Thyroid gland (tissue), 4 donors: ENCODE measurements around the gene ASIC3. TPM values are rescaled to one million over a fixed set of nuclear protein-coding genes. Genes with fewer than 3 reads are reported as not detected.
A peak's percentile ranks its signal among the peaks of the same experiment; 100 is the strongest.

Source experiments
- DNase-seq, 2 donors: peaks; one replicate each; pipeline ENCODE4 v3.0.0-alpha.2; 2019
- H3K27ac ChIP-seq, 3 donors: fragments of 200-600 bp; sonication (generic); 1 replicate in 2 of 3; 2 replicates in 1 of 3; pipeline ENCODE4 v1.5.1; 2016 to 2019; ENCODE audit warnings: mild to moderate bottlenecking in 1 of 3, moderate library complexity in 1 of 3
- H3K27me3 ChIP-seq: fragments of 200-600 bp; sonication (generic); one replicate; pipeline ENCODE4 v1.5.1; 2019
- H3K36me3 ChIP-seq, 2 donors: fragments of 200-600 bp; sonication (generic); one replicate each; pipeline ENCODE4 v1.5.1; 2016 to 2019
- H3K4me1 ChIP-seq, 2 donors: fragments of 200-600 bp; sonication (generic); one replicate each; pipeline ENCODE4 v1.5.1; 2017 to 2019
- H3K4me3 ChIP-seq, 3 donors: fragments of 200-600 bp; sonication (generic); replicated peaks in 1 of 3; 1 replicate in 2 of 3; 2 replicates in 1 of 3; pipeline ENCODE4 v1.5.1; 2016; ENCODE audit warnings: mild to moderate bottlenecking in 1 of 3
- H3K9me3 ChIP-seq: fragments of 200-600 bp; sonication (generic); one replicate; pipeline ENCODE4 v1.5.1; 2017
- CTCF ChIP-seq, 6 experiments: fragments of 200-600 bp in 3 of 6; fragments of 450-650 bp in 3 of 6; sonication (generic) in 3 of 6; IDR thresholded peaks; one replicate each; pipeline ENCODE4 v1.5.1; 2016 to 2019; ENCODE audit warnings: antibody characterized with exemption in 6 of 6, mild to moderate bottlenecking in 2 of 6, inconsistent platforms in 1 of 6, moderate library complexity in 1 of 6
- POLR2A ChIP-seq, 2 donors: fragments of 450-650 bp; IDR thresholded peaks; one replicate each; pipeline ENCODE4 v1.6.1; 2017; ENCODE audit warnings: antibody characterized with exemption in 2 of 2, mild to moderate bottlenecking in 2 of 2, moderate library complexity in 1 of 2
- WGBS, 2 donors: methylation state at CpG; one replicate each; pipeline ENCODE4 v1.1.5; 2017; 5-methylcytosine and 5-hydroxymethylcytosine counted together
- intact Hi-C: fragments of 100-400 bp; cut with DNase I; formaldehyde crosslinking; loops from one replicate; pipeline ENCODE4 v1.15.1; 2023
- total RNA-seq, 4 donors: library from RNA; depleted of rRNA; stranded (reverse); fragments of >200 nt; gene quantifications; one replicate each; pipeline ENCODE4 v1.2.3, GENCODE V29; 2016

ASIC3 gene
- total RNA-seq, 4 donors from 2014 or later, result 1.2 to 2.6 (median 1.5) TPM; not detected in 1

GRCh38 chr7:151057989-151058780 is 9.9 kb downstream of the ASIC3 start:
- Histone ChIP-seq H3K27ac (peak overlapping the region; percentile 88 to 98 (median 92)), H3K4me3 (peak overlapping the region in 1 of 3 donors; percentile 57), H3K36me3 (no peaks in the 10 kb centered on the region), H3K4me1 (peaks cover 35 to 46% of the 10 kb centered on the region in 2 donors), H3K9me3 (no peaks in the 10 kb centered on the region), H3K27me3 (no peaks in the 10 kb centered on the region)
- DNase-seq, result peak; percentile 99 to 100
- TF ChIP-seq POLR2A (IDR thresholded peaks at IDR 0.05) (peak in 1 of 2 donors; percentile 92), CTCF (IDR thresholded peaks at IDR 0.05) (no peak)
- intact Hi-C loops, result no loop called here
- 1% methylated on average over 39 of the region's 46 CpGs for WGBS, 2 donors

GRCh38 chr7:151058781-151059366 is 10.5 kb downstream of the ASIC3 start:
- Histone ChIP-seq H3K4me1 (peaks cover 35 to 46% of the 10 kb centered on the region in 2 donors), H3K9me3 (no peaks in the 10 kb centered on the region), H3K27me3 (no peaks in the 10 kb centered on the region), H3K4me3 (peak overlapping the region; percentile 58 to 89 (median 78)), H3K27ac (peak overlapping the region; percentile 88 to 98 (median 92)), H3K36me3 (no peaks in the 10 kb centered on the region)
- intact Hi-C loops, result no loop called here
- peak in 1 of 2 donors; percentile 31 for TF ChIP-seq POLR2A (IDR thresholded peaks at IDR 0.05)
- TF ChIP-seq CTCF (IDR thresholded peaks at IDR 0.05), result no peak
- 5 to 9% methylated on average over 15 to 18 of the region's 18 CpGs for WGBS, 2 donors
- no peak for DNase-seq

GRCh38 chr7:151059367-151060112 is 11.2 kb downstream of the ASIC3 start, which contains the start of gene SLC4A2:
Gene SLC4A2, plus strand, starts transcription at chr7:151059589. Its CDS starts 2,399 bp downstream, at chr7:151061988.
- peak within 1 kb of the TSS; percentile 88 to 98 (median 92) for H3K27ac ChIP-seq
- WGBS, 2 donors, result 2% methylated on average over 28 to 32 of the region's 75 CpGs
- DNase-seq, result peak; percentile 70 to 78
- H3K27me3 ChIP-seq, result no peaks in the 10 kb centered on the region
- intact Hi-C loops, result no loop called here
- H3K4me1 ChIP-seq, result peaks cover 35 to 46% of the 10 kb centered on the region in 2 donors
- TF ChIP-seq POLR2A (IDR thresholded peaks at IDR 0.05) (peak in 1 of 2 donors; percentile 57), CTCF (IDR thresholded peaks at IDR 0.05) (peak in 2 of 6 experiments; percentile 10 to 51)
- H3K4me3 ChIP-seq, result peak within 1 kb of the TSS; percentile 58 to 89 (median 78)
- no peaks in the 10 kb centered on the region for H3K9me3 ChIP-seq
- H3K36me3 ChIP-seq, result peaks cover 3% of the 10 kb centered on the region in 2 donors

GRCh38 chr7:151060113-151060415 is 11.7 kb downstream of the ASIC3 start:
- no peak for DNase-seq
- Histone ChIP-seq H3K27ac (peak overlapping the region; percentile 88 to 98 (median 92)), H3K36me3 (peaks cover 8 to 9% of the 10 kb centered on the region in 2 donors), H3K9me3 (no peaks in the 10 kb centered on the region), H3K27me3 (no peaks in the 10 kb centered on the region), H3K4me3 (peak overlapping the region; percentile 58 to 89 (median 78)), H3K4me1 (peaks cover 35 to 46% of the 10 kb centered on the region in 2 donors)
- WGBS, 2 donors, result 2 to 3% methylated on average over 12 to 14 of the region's 17 CpGs
- TF ChIP-seq CTCF (IDR thresholded peaks at IDR 0.05), result no peak
- no peak for TF ChIP-seq POLR2A (IDR thresholded peaks at IDR 0.05)
- intact Hi-C loops, result no loop called here
